NCI-H1048 (cell line): ENCODE results near the gene GNAS-AS1.
"Not testable (repeated sequence)": the region's sequence is repeated elsewhere in the genome, so short reads cannot be mapped to it uniquely, and the experiment has no call there.

Experiments used
- DNase-seq: peaks from one replicate; lab custom pipeline; 2025; lab: John Stamatoyannopoulos, UW

The GNAS-AS1 gene

DNA sequence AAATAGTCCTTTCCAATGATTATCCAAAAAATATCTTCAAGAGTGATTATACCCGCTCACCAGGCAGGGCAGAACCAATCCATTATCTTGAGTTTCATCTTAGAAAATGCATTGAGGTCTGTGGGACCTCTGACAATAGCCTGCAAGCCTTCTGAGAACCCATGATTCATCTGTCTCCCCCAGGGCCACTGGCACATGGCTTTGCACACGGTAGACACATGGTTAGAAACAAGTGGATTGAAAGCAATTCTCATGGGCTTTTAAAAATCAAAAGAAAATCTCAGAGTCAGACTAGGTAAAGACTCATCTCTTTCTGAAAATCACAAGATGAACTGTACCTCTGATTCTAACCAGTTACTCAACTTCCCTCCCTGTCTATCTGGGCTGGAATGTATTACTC lies 15.5 kb downstream of the GNAS-AS1 start:
- no peak for DNase-seq

DNA sequence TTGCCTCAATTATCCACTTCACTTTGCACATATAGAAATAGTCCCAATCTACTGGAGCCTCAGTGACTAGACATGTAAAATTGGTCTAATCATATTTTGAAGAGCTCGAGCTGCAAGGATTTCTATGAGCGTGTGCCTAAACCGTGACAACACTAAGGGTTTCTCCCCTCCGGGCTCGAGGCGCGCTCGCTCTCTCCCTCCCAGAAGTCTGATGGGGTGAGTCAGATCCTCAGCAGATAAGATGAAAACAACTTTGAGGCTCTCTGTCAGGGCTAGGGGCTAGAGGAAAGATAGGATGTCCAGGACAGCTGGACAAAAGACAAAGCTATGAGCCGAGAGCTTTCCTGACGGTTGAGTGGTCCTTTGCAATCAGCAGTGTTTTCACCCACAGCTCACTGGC lies 16.8 kb downstream of the GNAS-AS1 start:
- no peak for DNase-seq

DNA sequence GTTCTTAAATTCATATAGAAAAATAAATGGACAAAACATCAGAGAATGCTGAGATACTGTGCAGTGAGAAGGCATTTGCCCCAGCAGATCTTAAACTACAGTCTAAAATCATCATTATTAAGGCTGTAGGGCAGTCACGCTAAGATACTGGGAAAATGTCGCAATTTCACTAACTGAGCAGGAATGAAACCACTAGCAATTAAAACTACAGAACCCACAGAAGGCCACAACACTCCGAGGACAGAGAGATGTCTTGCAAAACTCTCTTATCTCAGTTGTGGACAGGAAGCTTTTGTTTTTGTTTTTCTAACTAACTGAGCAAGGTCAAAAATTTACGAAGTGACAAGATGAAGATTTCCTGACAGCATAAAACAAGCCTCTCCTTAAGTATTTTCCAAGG lies 18.2 kb downstream of the GNAS-AS1 start:
- no peak for DNase-seq

DNA sequence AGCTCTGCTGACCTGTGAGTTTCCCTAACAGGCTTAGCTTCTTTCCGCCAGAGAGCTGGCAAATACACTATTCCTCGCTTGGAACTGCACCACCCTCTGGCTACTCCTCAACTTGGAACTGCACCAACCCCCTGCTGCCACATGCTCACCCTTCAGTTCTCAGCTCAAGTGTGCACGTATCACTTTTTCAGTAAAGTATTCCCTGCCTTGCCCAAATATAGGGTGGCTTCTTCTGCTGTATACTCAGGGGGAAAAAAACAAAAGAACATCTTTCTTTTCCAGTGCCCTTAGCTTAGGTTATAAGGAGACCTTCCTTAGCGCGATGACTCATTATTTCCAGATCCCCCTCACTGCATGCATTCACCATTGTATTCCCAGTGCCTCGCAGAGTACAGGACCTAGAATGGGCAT lies 21.2 kb downstream of the GNAS-AS1 start:
- no peak for DNase-seq

DNA sequence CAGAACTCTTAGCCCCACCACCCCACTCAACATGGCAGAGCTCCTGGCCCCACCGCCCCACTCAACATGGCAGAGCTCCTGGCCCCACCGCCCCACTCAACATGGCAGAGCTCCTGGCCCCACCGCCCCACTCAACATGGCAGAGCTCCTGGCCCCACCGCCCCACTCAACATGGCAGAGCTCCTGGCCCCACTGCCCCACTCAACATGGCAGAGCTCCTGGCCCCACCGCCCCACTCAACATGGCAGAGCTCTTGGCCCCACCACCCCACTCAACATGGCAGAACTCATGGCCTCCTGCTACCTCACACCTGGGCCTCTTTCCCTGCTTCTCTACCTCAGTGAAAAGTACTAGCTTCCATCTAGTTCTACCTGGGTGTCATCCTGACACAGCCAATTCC lies 21.9 kb downstream of the GNAS-AS1 start:
- DNase-seq = not testable (repeated sequence)

DNA sequence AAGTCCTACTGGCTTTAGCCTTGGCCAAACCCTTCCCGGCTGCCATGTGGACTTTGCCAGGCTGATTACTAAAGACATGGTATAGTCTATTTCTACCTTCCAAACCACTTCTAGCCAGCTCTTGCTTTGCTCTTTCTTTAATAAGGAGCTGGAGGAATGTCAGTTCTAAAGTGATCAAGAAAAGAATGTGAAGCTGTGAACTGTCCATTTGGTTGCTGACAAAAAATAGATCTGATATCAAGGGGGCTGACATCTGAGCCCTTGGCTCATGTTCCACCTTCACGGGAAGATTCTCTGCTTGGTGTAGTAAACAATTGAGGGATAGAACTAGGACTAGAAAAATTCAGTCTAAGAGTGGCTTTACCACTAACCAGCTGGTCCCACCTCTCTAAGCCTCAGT lies 22.6 kb downstream of the GNAS-AS1 start:
- no peak for DNase-seq

DNA sequence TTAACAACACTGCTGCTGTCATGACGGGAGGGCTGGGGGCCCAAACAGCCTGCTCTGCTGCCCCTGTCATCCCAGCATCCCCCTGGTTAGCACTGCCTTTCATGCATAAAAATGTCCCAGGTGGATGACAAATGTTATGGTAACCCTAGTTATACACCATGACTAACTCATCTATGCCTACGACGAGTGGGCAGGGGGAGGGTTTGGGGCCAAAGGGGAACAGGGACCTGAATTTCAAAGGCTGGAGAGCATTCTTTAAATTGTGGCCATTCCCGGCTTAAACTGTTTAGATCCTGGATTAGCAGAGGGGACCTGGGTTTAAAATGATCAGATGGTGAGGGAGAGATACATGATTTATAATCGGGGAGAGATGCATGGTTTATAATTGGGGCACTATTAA lies 24.4 kb downstream of the GNAS-AS1 start:
- no peak for DNase-seq

DNA sequence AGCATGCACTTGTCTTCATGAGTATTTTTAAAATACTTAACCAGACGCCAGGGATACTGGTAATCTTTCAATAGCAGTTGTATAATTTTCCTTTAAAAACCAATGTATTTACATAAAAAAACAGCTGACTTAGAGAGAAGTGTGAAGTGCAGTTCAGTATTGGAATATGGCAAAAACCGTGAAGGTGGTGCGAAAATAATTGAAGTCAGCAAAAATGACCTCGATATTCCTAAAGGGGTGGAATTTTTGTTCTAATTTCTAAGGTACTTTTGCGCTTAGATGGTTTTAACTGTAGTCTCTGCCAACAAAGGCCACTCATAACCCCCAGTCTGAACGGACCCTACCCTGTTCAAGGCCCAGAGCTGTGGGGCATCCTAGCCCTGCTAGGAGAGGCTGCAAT lies 25.3 kb downstream of the GNAS-AS1 start:
- no peak for DNase-seq

DNA sequence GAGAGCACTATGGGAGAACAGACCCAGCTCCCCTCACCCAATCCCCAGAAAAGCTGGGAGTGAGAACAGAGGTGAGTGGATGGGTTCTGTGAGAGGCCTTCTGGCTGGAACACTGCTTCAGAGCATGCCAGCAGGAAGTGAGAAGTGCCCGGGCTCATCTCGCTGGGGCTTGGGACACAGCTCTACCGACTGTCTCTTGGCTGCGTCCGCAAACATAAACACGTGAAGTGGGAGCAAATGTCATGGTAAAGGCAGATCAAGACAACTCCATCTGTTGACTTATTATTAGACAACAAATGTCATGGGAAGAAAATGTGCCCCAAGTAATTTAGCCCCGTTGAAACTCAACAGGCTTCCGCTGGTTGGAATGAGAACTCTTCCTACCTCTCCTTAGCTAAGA lies 25.9 kb downstream of the GNAS-AS1 start:
- DNase-seq = no peak

DNA sequence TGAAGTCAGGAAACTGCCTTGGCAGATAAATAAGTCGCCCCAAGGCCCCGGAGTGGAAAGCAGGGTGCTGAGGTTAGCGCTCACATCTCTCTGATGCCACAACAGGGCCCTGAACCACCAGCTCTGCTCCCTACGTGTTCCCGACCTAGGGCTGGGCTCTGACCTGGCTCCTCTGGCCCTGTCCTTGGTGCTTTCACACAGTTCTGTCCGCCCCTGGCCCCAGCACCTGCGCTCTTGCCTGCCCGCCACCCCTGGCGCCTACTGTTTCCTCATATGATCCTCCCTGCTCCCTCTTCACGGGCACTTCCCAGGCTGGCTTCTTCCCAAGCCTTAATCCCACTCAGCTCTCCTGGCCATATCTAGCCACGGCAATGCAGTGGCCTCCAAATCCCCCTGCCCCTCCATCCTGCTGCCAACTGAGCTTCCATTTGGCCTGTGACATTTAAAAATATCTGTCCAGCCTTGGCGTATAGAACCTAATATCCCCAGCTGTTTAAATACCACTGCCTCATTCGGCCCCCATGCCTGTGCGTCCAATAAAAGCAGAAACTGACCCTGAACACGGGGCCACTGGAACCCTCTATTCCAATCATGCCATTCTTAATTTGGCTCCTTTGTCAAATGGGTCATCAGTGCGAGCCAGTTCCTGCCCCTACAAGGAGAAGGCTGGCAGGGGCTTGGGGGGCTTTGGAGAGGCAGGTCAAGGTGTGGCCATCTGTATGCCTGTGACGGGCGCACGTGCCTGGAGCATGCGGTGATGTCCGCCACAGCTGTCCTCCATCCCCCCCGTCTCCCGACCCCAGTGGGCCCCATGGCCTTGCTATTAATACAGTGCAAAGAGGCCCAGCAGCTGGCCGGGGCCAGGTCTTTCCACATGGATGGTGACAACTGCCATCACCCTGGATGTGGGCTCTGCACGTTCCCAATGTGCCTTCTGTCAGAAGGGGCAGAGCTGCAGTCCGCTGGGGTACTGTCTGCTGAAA lies 27.7 kb downstream of the GNAS-AS1 start:
- DNase-seq = no peak

DNA sequence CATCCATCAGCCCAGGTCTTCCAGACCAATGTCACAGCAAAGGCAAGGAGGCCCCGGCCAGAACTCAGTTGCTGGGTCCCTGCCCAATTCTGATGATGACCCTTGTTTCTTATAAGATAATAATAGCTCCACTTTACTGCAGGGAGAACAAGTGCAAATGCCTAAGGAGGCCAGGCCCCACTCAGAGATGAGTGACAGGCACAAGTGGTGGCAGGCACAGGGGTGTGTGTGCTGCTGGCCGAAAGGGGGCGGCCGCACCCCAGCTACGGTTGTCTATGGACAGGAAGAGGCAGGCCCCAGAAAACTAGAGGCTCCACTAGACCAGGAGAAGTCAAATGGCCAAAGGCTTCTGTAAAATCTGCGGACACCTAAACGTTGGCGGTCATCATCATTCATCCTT lies 28.6 kb downstream of the GNAS-AS1 start:
- DNase-seq = no peak

DNA sequence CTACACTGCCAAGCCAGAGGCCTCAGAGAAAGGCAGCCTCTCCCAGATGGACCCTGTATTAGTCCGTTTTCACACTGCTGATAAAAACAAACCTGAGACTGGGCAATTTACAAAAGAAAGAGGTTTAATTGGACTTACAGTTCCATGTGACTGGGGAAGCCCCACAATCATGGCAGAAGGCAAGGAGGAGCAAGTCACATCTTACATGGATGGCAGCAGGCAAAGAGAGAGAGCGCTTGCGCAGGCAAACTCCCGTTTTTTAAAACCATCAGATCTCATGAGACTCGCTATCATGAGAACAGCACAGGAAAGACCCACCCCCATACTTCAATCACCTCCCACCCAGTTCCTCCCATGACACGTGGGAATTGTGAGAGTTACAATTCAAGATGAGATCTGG lies 30.2 kb downstream of the GNAS-AS1 start:
- DNase-seq = not testable (repeated sequence)

DNA sequence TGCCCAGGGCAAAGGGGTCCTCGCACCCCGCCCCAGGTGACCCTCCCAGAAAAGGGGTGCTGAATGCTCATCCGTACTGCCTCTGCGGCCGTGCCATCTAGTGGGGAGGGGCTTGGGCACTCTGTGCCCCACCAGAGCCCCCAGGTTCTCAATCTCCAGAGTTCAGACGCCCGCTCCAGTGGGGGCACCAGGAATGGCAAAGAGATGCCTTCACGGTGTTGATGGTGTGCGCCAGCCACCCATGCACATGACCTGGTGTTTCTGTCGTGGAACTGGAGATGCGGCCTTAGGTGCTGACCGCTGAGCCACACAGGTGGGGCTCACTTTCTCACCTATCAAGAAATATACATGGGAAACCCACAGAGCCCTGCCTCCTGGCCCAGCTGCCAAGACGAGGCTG lies 30.8 kb downstream of the GNAS-AS1 start:
- no peak for DNase-seq

DNA sequence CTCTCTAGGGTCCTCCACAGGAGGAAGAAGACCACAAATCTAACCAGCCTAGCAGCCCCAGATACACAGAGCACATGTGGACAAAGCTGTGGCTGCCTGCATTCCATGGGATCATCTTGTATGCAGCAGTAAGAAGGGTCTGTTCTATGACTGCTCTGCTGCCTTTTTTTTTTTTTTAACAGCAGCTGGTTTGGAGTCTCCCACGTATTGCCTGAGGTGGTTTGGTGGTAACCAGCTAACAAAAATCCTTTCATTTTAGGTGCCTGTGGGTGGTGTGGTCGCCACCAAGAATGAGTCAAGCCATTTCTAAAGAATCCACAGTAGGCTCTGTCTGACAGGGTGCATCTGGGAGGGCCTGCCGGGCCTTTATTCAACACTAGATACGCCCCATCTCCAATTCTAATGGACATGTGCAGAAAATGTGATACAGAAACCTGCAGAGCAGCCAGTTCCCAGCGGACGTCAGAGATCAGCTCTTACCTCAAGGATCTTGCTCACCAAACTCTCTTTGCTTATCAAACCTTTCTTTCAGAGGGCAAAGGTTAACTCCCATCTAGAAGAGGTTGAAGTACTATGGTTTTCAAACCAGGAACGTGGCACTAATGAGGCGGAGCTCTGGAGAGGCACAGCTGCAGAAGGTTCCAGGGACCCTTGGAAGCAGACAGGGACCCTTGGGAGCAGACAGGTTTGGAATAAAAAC lies 32.0 kb downstream of the GNAS-AS1 start:
- no peak for DNase-seq

DNA sequence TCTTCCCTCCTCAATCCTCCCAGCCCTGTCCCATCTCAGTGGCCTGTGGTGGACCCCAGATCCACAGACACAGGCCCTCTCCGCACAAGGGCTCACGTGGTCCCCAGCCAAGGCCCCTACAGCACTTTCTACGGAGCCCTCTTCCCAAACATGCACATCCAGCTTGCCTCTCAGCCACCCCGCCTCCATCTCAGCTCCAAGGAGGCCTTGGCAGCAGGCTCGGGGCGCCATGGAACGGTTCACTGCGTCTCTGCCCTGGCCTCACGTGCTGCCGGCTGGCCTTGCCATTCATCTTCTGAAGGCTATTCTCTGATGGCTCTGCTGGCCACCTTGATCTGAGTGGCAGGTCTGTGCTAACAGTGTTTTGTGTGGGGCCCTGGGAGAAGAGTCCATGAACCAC lies 33.0 kb downstream of the GNAS-AS1 start:
- no peak for DNase-seq

DNA sequence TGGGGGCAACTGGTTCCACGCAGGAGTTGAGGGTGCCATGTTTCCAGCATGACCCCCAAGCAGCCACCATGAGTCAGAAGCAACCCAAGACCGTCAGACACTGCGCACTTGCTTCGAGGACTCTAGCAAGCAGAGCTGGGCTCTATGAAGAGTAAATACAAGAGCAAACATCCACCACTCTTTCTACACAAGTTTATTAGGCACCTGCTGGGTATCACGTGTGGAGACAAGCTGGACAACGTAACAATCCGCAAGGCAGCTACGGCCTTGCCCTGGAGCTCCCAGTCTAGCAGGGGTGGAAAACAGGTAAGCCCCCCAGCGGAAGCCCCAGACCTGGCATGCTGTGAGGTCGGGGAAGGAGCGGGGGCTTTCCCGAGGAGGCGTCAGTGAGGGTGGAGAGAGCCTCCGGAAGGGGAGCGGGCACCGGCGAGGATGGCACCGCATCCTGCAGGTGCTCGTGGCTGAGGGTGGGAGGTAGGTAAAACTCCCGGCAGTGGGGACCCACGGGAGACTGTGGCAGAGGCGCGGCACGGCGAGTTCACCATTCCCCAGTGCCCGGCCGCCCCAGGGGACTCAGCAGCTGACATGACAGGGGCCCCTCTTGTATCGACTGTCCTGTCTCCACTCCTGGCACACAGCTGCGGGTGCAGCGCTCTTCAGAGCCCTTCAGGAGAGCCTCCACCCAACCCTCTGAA lies 33.6 kb downstream of the GNAS-AS1 start:
- DNase-seq = no peak

DNA sequence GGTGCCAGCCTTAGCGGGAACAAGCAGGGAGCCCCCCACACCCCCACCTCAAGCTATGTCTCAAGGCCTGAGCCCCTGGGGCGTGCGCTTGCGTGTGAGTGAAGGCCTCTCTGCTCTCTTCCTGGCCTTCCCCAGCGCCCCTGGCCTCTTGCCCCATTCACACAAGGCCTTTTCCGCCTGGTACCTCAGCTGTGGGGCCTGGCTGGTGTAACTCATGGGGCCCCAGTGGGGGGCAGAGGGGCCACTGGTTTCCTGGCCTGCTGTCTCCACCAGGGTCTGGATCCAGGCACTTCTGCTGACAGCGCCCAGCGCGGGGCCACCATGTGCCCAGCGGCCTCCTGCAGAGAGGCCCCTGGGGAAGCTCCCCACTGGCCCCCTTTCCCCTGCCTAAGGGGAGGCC lies 34.7 kb downstream of the GNAS-AS1 start:
- no peak for DNase-seq

DNA sequence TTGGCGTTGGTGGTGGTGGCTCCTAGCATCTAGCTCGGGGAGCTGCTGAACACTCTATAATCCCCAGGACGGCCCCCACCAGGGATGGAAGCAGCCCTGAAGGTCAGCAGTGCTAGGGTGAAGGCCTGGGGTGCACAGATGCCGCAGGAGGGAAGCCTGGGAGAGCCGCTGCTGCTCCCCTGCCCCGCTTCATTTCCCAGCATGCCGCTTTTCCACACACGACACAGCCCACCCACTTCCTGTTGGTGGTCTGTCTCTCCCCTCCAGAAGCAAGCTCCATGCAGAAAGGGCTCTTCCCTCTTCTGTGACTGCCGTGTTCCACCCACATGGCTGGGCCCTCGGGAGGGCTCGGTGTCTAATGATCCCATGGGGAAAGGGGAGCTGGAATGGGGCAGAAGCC lies 35.3 kb downstream of the GNAS-AS1 start:
- DNase-seq = no peak

DNA sequence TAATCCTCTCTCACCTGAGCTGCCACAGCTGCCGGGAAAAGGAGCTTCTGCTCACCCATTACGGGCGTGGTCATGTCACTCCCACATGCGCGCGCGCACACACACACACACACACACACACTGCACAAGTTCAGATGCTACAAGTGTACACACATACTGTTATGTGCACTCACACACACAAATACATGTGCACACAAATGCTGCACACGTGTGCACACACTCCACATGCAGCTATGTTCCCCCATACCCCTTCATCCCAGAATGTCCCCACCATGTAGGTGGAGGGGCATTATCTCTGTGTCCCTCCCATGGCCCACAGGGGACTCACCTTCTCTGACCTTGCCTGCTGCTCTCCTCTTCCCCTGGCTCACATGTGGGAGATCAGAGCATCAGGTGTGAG lies 37.3 kb downstream of the GNAS-AS1 start:
- no peak for DNase-seq

DNA sequence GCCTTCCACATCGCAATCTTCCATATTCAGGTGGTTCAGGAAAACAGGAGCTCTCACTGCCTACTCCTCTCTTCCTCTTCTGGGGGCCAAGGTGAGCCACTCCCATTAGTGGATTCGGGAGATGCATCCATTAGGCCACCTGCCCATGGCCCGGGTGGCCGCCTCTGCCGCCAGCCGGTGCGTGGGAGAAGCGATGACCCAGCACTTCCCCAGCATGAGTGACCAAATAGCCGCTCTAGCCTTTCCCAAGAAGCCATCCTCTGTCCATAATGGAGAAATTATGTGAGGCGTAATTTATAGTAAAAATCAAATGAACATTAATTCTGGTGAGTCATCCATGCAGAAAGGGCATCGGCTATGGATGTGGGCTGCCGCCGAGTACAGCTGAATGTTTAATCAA lies 39.4 kb downstream of the GNAS-AS1 start:
- no peak for DNase-seq

DNA sequence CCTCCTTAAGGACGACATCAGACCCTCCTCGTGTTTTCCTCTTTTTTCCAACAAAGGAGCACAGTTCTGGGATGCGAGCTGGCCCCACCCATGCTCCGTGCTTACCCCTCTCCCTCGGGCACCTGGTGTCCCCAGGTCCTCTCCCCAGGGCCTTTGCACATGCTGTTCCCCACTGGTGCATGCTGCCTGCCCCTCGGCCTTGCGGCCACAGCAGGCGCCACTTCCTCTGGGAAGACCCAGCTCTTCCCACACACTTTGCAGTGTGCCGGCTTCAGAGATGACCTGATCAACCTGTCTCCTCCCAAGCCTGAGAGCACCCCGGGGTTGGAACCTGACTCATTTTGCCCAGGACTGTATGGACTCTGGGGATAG lies 39.8 kb downstream of the GNAS-AS1 start:
- no peak for DNase-seq

DNA sequence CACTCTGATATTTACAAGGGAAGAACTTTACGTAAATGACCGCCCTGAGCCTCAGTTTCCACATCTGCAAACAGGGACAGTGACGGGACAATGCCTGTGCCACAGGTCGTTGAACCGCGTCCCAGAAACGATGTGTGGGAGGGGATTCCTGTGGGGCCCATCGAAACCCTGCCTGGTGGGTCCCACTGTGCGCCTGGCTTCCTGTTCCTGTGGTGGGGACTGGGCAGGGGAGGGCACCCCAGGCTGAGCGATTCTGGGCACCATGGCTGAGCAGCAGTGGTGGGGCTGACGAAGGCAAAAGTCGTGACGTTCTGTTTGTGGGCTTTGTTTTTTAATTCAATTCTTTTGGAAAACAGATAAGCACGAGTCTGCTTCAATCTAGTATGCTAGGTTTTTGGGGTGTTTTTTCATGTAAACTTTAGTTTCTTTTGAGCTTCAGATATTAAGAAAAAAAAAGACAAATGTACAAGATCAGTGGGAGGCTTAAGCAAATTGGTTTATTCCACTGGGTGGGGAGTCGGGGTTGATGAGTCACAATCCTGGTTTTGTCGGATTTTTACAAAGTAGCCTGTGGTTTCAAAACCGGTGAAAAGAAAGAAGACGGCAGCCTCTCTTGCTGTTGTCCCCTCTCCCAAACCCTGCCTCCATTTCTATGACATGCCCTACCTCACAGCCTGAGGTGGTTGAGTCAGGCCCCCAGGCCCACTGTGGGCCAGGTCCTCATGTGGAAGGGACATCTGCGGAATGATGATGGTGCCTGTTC lies 40.4 kb downstream of the GNAS-AS1 start:
- DNase-seq = no peak
